HCT116 (cell line): ENCODE results near the gene SLC44A1. TPM values are rescaled to one million over a fixed set of nuclear protein-coding genes. Genes with fewer than 3 reads are reported as not detected.
A peak's percentile ranks its signal among the peaks of the same experiment; 100 is the strongest.

ENCODE experiments used
- ATAC-seq: fragments of 200-7000 bp; cut with Tn5 transposase; 2 replicates; pipeline ENCODE4 v1.9.1; 2020; ENCODE audit warnings: mild to moderate bottlenecking, moderate library complexity
- BruUV-seq: library from RNA; stranded (reverse); fragments of 400-500 nt; replicated peaks from 2 replicates; lab custom pipeline; 2021; lab: Mats Ljungman, UMichigan
- CTCF ChIA-PET: fragments of 300-600 bp; sonication (Branson Sonifier 250); formaldehyde crosslinking; loops from one replicate; lab custom pipeline; 2021; ENCODE audit warnings: antibody characterized with exemption; lab: Charles Lee
- POLR2A ChIA-PET: fragments of 300-600, 350-600 bp; sonication (Branson Sonifier 250); formaldehyde crosslinking; loops from one replicate; lab custom pipeline; 2021; ENCODE audit warnings: antibody characterized with exemption; lab: Charles Lee
- RAD21 ChIA-PET, 2 experiments: fragments of 300-600 bp; sonication (Branson Sonifier 250); formaldehyde crosslinking; loops; one replicate each; lab custom pipeline; 2023; ENCODE audit warnings: low total read pairs in 2 of 2; ENCODE audit not compliant: uncharacterized antibody in 2 of 2, unreplicated experiment in 2 of 2, low non-redundant PET in 1 of 2; lab: Charles Lee
- DNase-seq: peaks from one replicate; pipeline ENCODE4 v3.0.0-alpha.2; 2010; ENCODE audit warnings: low read depth, low spot score
- H2AFZ ChIP-seq: fragments of 200-600 bp; shearing (Covaris generic), sonication (generic); 2 replicates; pipeline ENCODE4 v1.6.1; 2017; ENCODE audit warnings: low read depth, mixed run types, mixed read lengths, antibody characterized with exemption, low read length; ENCODE audit not compliant: poor library complexity, severe bottlenecking
- H3K27ac ChIP-seq: 2 replicates; pipeline ENCODE4 v1.5.1; 2012; ENCODE audit warnings: low read depth, low read length
- H3K27me3 ChIP-seq: fragments of 200-600 bp; sonication (generic); 2 replicates; pipeline ENCODE4 v1.6.1; 2016; ENCODE audit warnings: mixed run types, low read length, mixed read lengths; ENCODE audit not compliant: insufficient read depth
- H3K36me3 ChIP-seq, 2 experiments: fragments of 200-500 bp in 1 of 2; fragments of 200-600 bp in 1 of 2; sonication (Bioruptor generic) in 1 of 2; sonication (generic) in 1 of 2; 2 replicates each; pipeline versions ENCODE4 v1.5.1 to v1.6.1; 2014 to 2016; ENCODE audit warnings: low read length in 2 of 2, inconsistent platforms in 1 of 2, mixed read lengths in 1 of 2, mixed run types in 1 of 2; ENCODE audit not compliant: insufficient read depth in 2 of 2, control insufficient read depth in 1 of 2
- H3K4me1 ChIP-seq, 2 experiments: fragments of 200-600 bp in 1 of 2; sonication (generic) in 1 of 2; 2 replicates each; pipeline versions ENCODE4 v1.5.1 to v1.6.1; 2012 to 2017; ENCODE audit warnings: low read length in 2 of 2, inconsistent platforms in 1 of 2, mild to moderate bottlenecking in 1 of 2, mixed read lengths in 1 of 2, mixed run types in 1 of 2, moderate library complexity in 1 of 2; ENCODE audit not compliant: insufficient read depth in 2 of 2, control insufficient read depth in 1 of 2
- H3K4me2 ChIP-seq: fragments of 200-600 bp; sonication (generic); 2 replicates; pipeline ENCODE4 v1.6.1; 2017; ENCODE audit warnings: mixed run types, low read length, mixed read lengths
- H3K4me3 ChIP-seq, 2 experiments: fragments of 200-600 bp in 1 of 2; sonication (generic) in 1 of 2; replicated peaks in 1 of 2; 2 replicates each; pipeline ENCODE4 v1.5.1; 2011 to 2016; ENCODE audit warnings: low read length in 2 of 2, control low read depth in 1 of 2, low read depth in 1 of 2, mild to moderate bottlenecking in 1 of 2, mixed read lengths in 1 of 2, mixed run types in 1 of 2
- H3K79me2 ChIP-seq: fragments of 200-600 bp; sonication (generic); 2 replicates; pipeline ENCODE4 v1.6.1; 2017; ENCODE audit warnings: mild to moderate bottlenecking, mixed run types, low read length, moderate library complexity, mixed read lengths; ENCODE audit not compliant: insufficient read depth
- H3K9ac ChIP-seq: fragments of 200-600 bp; sonication (generic); 2 replicates; pipeline ENCODE4 v1.6.1; 2016; ENCODE audit warnings: low read length, mixed read lengths
- H3K9me2 ChIP-seq: fragments of 200-600 bp; sonication (generic), shearing (Covaris generic); 2 replicates; pipeline ENCODE4 v1.6.1; 2017; ENCODE audit warnings: mixed run types, mild to moderate bottlenecking, moderate library complexity; ENCODE audit not compliant: insufficient read depth
- H3K9me3 ChIP-seq, 2 experiments: fragments of 200-500 bp in 1 of 2; fragments of 200-600 bp in 1 of 2; sonication (Bioruptor generic) in 1 of 2; sonication (generic) in 1 of 2; 2 replicates each; pipeline ENCODE4 v1.6.1; 2014 to 2017; ENCODE audit warnings: low read length in 2 of 2, mixed read lengths in 2 of 2, inconsistent platforms in 1 of 2, low read depth in 1 of 2, mild to moderate bottlenecking in 1 of 2, mixed run types in 1 of 2, moderate library complexity in 1 of 2; ENCODE audit not compliant: control insufficient read depth in 1 of 2, insufficient read depth in 1 of 2
- H4K20me1 ChIP-seq: fragments of 200-600 bp; sonication (generic), shearing (Covaris generic); 2 replicates; pipeline ENCODE4 v1.6.1; 2017; ENCODE audit warnings: mixed run types, mild to moderate bottlenecking, moderate library complexity; ENCODE audit not compliant: insufficient read depth
- EZH2phosphoT487 ChIP-seq: fragments of 200-600 bp; IDR thresholded peaks from 2 replicates; pipeline ENCODE4 v1.6.1; 2018; ENCODE audit warnings: antibody characterized with exemption, borderline replicate concordance
- RAD21 ChIP-seq: IDR thresholded peaks from 2 replicates; pipeline ENCODE4 v1.6.1; 2012; ENCODE audit warnings: low read depth, mild to moderate bottlenecking
- ZNF274 ChIP-seq: fragments of 200-500 bp; sonication (Bioruptor generic); IDR thresholded peaks from 2 replicates; pipeline ENCODE4 v1.6.1; 2014; ENCODE audit warnings: mild to moderate bottlenecking, low read depth, low read length, inconsistent platforms
- intact Hi-C: fragments of 100-400 bp; cut with micrococcal nuclease; formaldehyde crosslinking; loops from 2 replicates; pipeline ENCODE4 v1.10.0; 2022
- total RNA-seq: library from RNA; stranded (reverse); gene quantifications from one replicate; pipeline ENCODE4 v1.2.1, GENCODE V29; 2021; ENCODE audit not compliant: unreplicated experiment

SLC44A1 gene
- total RNA-seq, 1 experiment from 2014 or later, result 44.1 TPM

- no peak for ATAC-seq
- no peaks in the 10 kb centered on the region for H3K79me2 ChIP-seq
- RAD21 ChIA-PET, result no interaction called here
- CTCF ChIA-PET, result no interaction called here
- TF ChIP-seq EZH2phosphoT487, result no peak
- H3K27ac ChIP-seq, result no peak overlapping the region
- DNase-seq, result no peak
- H3K4me2 ChIP-seq, result no peak overlapping the region
- H4K20me1 ChIP-seq, result no peaks in the 10 kb centered on the region
- H3K9me2 ChIP-seq, result no peaks in the 10 kb centered on the region
- BruUV-seq, result no TSS peak
- no peaks in the 10 kb centered on the region for H3K4me1 ChIP-seq
- H3K9me3 ChIP-seq, result no peaks in the 10 kb centered on the region
- no peak overlapping the region for H3K4me3 ChIP-seq
- POLR2A ChIA-PET, result no interaction called here
- no peaks in the 10 kb centered on the region for H3K36me3 ChIP-seq
- intact Hi-C loops, result no loop called here
- H3K9ac ChIP-seq, result no peak overlapping the region
- H2AFZ ChIP-seq, result no peak overlapping the region
- no peaks in the 10 kb centered on the region for H3K27me3 ChIP-seq
Observed at GRCh38 chr9:105399117-105399516, 154.7 kb downstream of the SLC44A1 start.

GRCh38 chr9:105401651-105402050 lies 157.2 kb downstream of the SLC44A1 start:
- no peak overlapping the region for H3K27ac ChIP-seq
- no peaks in the 10 kb centered on the region for H3K4me1 ChIP-seq
- H3K27me3 ChIP-seq, result no peaks in the 10 kb centered on the region
- CTCF ChIA-PET, result interaction anchor here (0.6 kb wide), 1 partner anchor 19 kb away, joined by 3 read pairs; no protein-coding TSS in a partner anchor
- no peaks in the 10 kb centered on the region for H3K36me3 ChIP-seq
- intact Hi-C loops, result no loop called here
- BruUV-seq, result no TSS peak
- H3K9ac ChIP-seq, result no peak overlapping the region
- H3K9me2 ChIP-seq, result no peaks in the 10 kb centered on the region
- H3K9me3 ChIP-seq, result no peaks in the 10 kb centered on the region
- TF ChIP-seq ZNF274 (no peak), RAD21 (peak; percentile 12; the same call in 1 of the 2 replicates)
- ATAC-seq, result no peak
- H3K4me3 ChIP-seq, result no peak overlapping the region
- RAD21 ChIA-PET, result no interaction called here
- no peaks in the 10 kb centered on the region for H3K79me2 ChIP-seq
- no peak overlapping the region for H2AFZ ChIP-seq
- no peak overlapping the region for H3K4me2 ChIP-seq
- POLR2A ChIA-PET, result no interaction called here
- no peak for DNase-seq
- no peaks in the 10 kb centered on the region for H4K20me1 ChIP-seq
